ENCODE data around the gene SDCCAG8. TPM values are rescaled to one million over a fixed set of nuclear protein-coding genes. Genes with fewer than 3 reads are reported as not detected.

SDCCAG8 gene
- total RNA-seq, 4 donors from 2014 or later, result 37.1 to 60.2 (median 48.6) TPM

DNA sequence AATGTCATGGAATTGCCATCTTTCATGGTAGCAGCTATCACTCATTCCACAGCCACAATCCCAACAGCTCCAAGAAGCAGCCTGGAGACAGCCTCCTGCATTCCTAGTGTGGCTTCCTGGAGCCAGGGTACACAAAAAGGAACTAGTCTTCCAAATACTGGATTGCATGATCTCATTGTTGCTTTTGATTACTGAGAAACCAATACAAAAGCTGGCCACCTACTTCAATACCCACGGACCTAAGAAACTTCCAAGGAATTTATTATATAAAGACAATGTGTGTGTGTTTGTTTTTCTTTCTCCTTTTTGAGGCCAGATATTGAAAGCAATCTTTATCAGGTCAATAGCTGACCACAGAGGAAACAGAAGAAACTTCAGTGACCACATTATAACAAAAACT is 26.3 kb upstream of the SDCCAG8 start:
- DNase-seq (ENCODE audit: low spot score) (no peak), ATAC-seq (ENCODE audit: low FRiP score) (no peak)
- TF ChIP-seq CTCF (IDR thresholded peaks at IDR 0.05), result no peak

- no peak for ATAC-seq (ENCODE audit: low FRiP score)
- no peak for DNase-seq (ENCODE audit: low spot score)
- TF ChIP-seq CTCF (IDR thresholded peaks at IDR 0.05), result no peak
Observed at GRCh38 chr1:243230914-243231313, 24.9 kb upstream of the SDCCAG8 start.

GRCh38 chr1:243233908-243234307 is 21.9 kb upstream of the SDCCAG8 start:
- ATAC-seq (ENCODE audit: low FRiP score), result no peak
- TF ChIP-seq CTCF (IDR thresholded peaks at IDR 0.05), result no peak
- no peak for DNase-seq (ENCODE audit: low spot score)

DNA sequence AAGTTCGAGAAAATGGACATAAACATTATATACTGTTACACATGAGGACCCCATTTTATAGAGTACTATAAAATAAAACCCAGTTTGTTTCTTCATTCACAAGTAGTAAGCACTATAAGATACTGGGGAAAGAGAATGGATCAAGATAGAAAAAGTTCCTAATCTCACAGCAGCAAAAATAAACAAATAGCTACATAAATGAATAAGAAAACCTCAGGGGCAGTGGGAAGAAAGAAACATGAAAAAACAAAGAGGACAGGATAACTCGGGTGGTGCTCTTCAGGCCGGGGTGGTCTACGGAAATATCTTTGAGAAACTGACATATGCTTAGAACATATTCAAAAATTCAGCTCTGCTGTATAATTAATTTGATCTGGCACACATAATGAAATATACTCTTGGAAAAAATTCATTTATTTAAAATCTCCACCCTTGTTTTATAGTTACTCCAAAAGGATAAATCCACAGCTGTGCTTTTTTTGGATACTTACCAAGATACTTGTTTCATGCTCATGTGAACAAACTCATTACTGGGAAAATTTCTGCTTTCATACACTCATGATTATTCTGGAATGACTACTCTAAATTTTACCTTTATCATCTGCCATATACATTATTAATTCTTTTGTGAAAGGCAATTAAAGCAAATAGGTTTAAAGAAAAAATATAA is 20.7 kb upstream of the SDCCAG8 start:
- no peak for TF ChIP-seq CTCF (IDR thresholded peaks at IDR 0.05)
- ATAC-seq (ENCODE audit: low FRiP score), result no peak

GRCh38 chr1:243236604-243237252 is 19.1 kb upstream of the SDCCAG8 start:
- DNase-seq (ENCODE audit: low spot score), result no peak
- no peak for TF ChIP-seq CTCF (IDR thresholded peaks at IDR 0.05)
- no peak for ATAC-seq (ENCODE audit: low FRiP score)

More for the DNA sequence above, 20.7 kb upstream of the SDCCAG8 start:
- DNase-seq (ENCODE audit: low spot score), result no peak

- ATAC-seq (ENCODE audit: low FRiP score), result no peak
- no peak for TF ChIP-seq CTCF (IDR thresholded peaks at IDR 0.05)
- DNase-seq (ENCODE audit: low spot score), result no peak
Observed at GRCh38 chr1:243244432-243244841, 11.4 kb upstream of the SDCCAG8 start.

GRCh38 chr1:243246916-243247315 is 8.9 kb upstream of the SDCCAG8 start:
- no peak for ATAC-seq (ENCODE audit: low FRiP score)
- no peak for TF ChIP-seq CTCF (IDR thresholded peaks at IDR 0.05)

More at GRCh38 chr1:243246916-243247315, 8.9 kb upstream of the SDCCAG8 start:
- no peak for DNase-seq (ENCODE audit: low spot score)
